HG02642 (cell line): Measurements from ENCODE around the gene CD163L1.
"Not testable (repeated sequence)": the region's sequence is repeated elsewhere in the genome, so short reads cannot be mapped to it uniquely, and the experiment has no call there.

ENCODE experiments used
- ATAC-seq: cut with Tn5 transposase; IDR thresholded peaks from one replicate; pipeline ENCODE4 v1.9.1; 2021; ENCODE audit warnings: mild to moderate bottlenecking; ENCODE audit not compliant: unreplicated experiment, poor library complexity

CD163L1 gene

GRCh38 chr12:7444076-7444475 is at the start of gene CD163L1:
TSS of gene CD163L1 (minus strand) at chr12:7444153. CDS start at chr12:7444127, 26 bp downstream.
- ATAC-seq: no peak

GRCh38 chr12:7493006-7493405 is 49.1 kb upstream of the CD163L1 start:
- no peak for ATAC-seq

GRCh38 chr12:7486512-7486911 is 42.6 kb upstream of the CD163L1 start:
- ATAC-seq: no peak

- no peak for ATAC-seq
Observed at GRCh38 chr12:7485095-7485494, 41.1 kb upstream of the CD163L1 start.

- no peak for ATAC-seq
Observed at GRCh38 chr12:7483343-7483742, 39.4 kb upstream of the CD163L1 start.

DNA sequence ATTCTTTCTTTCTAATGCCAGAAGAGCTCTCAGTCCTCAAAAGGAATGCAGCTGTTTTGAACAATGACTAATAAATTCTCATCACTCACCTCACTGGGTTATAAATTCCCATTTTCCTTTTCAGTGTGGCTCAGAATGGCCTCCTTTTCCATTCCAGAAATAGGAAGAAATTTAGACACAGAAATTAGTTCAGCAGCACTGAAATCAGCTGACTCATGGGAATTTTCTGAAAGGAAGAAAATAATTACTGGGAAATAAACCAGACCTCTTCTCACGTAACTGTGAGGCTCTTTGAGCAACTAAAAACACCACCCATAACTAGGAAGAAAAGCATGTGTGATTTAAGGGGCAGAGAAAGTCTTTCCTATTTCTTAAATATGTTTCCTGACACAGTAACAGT is 35.8 kb upstream of the CD163L1 start:
- ATAC-seq: no peak

DNA sequence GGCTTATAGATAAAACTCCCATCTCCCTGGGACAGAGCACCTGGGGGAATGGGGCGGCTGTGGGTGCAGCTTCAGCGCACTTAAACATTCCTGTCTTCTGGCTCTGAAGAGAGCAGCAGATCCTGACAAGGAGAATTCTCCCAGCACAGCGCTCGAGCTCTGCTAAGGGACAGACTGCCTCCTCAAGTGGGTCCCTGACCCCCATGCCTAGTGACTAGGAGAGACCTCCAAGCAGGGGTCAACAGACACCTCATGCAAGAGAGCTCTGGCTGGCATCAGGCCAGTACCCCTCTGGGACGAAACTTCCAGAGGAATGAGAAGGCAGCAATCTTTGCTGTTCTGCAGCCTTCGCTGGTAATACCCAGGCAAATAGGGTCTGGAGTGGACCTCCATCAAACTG is 28.1 kb upstream of the CD163L1 start:
- ATAC-seq: no peak

DNA sequence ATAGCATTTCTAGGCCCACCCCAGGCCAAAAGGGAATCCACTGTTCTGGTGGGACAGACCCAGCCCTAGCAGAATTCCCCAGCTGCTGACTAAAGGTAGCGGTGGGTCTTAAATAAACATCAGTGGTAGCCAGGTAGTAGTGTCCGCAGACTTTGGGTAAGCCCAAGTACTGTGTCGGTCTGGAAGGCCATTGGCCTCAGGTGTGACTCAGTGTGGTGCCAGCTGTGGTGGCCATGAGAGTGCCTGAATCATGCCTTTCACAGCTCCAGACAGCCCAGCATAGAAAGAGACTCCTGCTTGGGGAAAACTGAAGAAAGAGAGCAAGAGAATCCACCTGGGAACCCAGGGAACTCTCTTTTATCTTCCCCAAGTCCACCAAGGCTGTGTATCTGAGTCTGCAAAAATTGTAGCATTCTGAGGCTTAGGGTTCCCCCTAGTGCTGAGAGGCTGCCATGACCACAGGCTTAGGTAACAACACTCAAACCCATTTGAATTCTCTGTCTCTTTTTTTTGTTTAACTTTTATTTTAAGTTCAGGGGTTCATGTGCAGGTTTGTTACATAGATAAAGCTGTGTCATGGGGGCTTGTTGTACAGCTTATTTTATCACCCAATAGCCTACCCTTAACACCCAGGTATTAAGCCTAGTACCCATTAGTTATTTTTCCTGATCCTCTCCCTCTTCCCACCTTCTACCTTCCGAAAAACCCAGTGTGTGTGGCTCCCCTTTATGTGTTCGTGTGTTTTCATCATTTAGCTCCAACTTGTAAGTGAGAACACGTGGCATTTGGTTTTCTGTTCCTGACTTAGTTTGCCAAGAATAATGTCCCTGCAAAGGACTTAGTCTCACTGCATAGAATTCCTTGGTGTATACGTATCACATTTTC is 16.7 kb upstream of the CD163L1 start:
- ATAC-seq: no peak

- no peak for ATAC-seq
Observed at GRCh38 chr12:7459973-7460372, 16.0 kb upstream of the CD163L1 start.

GRCh38 chr12:7451756-7452155 is 7.8 kb upstream of the CD163L1 start:
- ATAC-seq: no peak

DNA sequence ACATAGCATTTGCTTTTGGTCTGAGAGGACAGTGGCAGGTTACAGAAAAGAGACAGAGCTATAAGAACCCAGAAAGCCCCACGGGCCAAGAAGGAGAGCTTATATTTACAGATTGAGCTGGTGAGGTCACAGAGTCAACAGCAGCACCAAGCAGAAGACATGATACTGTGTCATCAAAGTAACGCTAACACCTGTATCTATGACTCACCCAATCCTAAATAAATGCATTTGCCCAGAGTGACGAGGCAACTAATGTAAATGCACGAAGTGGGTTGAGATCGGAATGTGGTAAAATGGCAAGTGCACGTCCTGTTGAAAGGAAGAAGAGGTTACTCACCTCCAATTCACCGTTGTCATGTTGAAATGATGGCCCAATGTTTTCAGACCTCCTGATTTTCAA is 6.7 kb upstream of the CD163L1 start:
- ATAC-seq: no peak

DNA sequence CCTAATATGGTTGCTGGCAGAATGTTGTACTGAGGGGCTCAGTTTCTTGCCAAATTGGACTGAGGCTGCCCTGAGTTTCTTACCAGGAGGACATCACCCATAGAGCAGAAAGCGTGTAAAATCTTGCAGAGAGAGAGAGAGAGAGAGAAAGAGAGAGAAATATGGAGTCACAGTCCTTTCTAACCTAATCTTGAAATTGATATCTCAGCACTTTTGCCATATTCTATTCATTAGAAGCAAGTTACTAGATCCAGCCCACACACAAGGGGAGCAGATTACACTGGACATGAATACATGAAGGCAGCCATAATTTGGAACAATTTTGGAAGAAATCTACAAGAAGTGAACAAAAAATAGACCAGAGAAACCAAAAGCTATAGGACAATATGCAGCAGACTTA is 4.1 kb upstream of the CD163L1 start:
- ATAC-seq: no peak

GRCh38 chr12:7444537-7444936 is 584 bp upstream of the CD163L1 start:
- no peak for ATAC-seq

DNA sequence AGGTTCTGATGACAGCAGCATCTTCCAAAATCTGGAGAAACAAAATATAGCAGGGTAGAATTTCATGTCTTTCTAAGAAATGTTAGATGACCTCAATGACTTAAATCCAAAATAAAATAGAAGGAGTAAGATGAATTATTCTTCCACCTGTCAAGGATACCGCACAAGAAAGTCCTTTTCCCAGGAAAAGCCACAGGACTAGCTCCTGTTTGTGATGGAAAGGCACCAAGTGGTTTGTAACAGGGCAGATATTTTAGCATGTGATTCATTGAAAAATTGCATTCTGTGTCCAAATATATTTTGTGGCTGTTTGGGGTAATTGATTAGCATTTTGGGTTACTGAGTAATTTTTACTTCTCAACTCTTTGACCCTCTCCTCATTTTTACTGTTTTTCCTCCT is 2.7 kb downstream of the CD163L1 start:
- no peak for ATAC-seq

- ATAC-seq: no peak
Observed at GRCh38 chr12:7439579-7440505, 4.1 kb downstream of the CD163L1 start.

DNA sequence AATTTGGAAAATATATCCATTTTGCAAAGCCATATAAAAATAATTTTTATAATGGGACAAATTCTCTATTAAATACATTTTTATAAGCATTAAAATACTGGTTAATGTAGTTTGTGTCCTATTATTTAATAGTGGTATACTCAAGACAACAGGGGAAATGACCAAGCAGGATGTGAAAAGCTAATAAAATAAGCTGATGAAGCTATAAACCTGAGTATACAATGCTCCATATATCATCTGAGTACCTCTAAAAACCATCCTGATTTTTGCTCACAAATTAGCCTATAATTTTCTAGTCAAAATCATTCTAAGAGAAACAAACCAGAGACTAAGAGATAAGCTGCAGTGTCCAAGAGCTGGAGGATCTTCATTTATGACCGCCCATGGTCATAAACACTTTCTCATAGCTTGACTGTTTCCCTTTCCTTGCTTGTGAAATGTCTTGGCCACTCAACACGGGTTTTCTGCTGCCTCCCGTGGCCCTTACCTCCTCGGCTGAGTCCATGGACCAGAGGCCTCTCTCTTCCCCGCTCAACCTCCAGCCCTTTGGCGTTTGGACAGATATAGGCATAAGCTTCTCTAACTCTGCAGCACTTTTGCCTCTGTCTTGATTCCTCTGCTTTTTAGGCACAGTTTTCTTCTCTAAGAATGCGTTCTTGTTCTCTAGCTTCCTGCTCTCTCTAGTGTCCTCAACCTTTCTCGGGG is 5.5 kb downstream of the CD163L1 start:
- ATAC-seq: not testable (repeated sequence)

DNA sequence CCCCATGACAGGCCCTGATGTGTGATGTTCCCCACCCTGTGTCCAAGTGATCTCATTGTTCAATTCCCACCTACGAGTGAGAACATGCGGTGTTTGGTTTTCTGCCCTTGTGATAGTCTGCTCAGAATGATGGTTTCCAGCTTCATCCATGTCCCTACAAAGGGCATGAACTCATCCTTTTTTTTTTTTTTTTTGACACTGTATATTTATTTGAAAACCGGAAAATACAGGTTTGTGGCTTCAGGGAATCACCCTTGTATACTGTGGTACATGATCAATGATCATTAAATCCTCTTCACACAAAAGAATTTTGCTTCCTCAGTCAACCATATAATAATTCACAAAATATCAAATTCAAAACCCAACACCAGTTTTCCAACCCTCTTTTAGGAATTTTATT is 6.5 kb downstream of the CD163L1 start:
- ATAC-seq: not testable (repeated sequence)

DNA sequence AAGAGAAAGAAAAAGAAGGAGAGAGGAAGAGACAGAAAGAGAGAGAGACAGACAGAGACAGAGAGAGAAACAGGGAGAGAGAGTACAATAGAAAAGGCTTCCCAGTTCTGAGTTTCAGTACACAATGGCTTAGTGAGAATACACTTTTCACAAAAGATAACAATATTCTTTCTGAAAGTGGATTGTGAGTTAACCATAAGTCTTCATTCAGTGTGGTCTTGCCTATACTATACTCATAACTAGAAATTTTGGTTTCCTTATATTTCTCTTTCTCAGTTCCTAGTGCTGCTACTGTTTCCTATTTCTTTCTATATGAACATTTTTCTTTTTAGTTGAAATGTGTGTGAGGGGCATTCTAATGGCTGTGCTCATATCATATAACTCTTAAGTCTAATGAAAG is 9.3 kb downstream of the CD163L1 start:
- no peak for ATAC-seq

DNA sequence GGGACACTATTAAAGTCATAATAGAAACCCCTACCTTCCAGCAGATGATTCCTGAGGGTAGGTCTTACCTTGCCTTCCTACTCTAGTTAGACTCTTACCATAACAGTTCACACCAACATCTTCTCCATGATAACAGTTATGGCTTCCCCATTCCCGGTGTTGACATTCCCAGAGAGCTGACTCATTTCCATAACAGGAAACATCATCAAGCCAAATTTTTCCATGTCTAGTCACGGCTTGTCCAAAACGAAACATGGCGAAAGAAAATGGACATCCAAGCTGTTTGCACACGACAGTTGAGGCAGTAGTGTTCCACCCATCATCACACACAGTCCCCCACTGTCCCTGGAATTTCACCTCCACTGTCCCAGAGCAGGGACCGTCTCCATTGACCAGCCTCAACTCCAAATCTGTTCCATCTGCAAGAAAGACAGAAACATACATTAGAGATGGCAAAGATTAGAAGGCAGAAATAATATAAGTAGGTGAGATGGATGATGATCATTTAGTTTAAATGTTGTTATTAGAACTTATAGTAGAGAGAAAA is 10.6 kb downstream of the CD163L1 start:
- ATAC-seq: no peak

- no peak for ATAC-seq
Observed at GRCh38 chr12:7431993-7432685, 11.8 kb downstream of the CD163L1 start.
